Dermis lymphatic vessel endothelial cell (primary cell): ENCODE data around the gene TNFRSF21. TPM values are rescaled to one million over a fixed set of nuclear protein-coding genes. Genes with fewer than 3 reads are reported as not detected.

Experiments
- total RNA-seq: library from RNA; depleted of rRNA; stranded (reverse); fragments of >200 nt; gene quantifications from 2 replicates; pipeline ENCODE4 v1.2.1, GENCODE V29; 2014

The TNFRSF21 gene
- 42.8 and 65.1 TPM in 2 replicates for total RNA-seq

GRCh38 chr6:47309291-47310130, at the start of gene TNFRSF21:
Gene TNFRSF21 (minus strand): TSS chr6:47309905. CDS start chr6:47309511, 394 bp downstream.

Other genes with a start within 250 kb of the TNFRSF21 start
- 23.3 and 26.2 TPM in 2 replicates for gene CD2AP, start 167.9 kb upstream of the TNFRSF21 start, total RNA-seq